Measurements from ENCODE around the gene TMEM150C.
A peak's percentile ranks its signal among the peaks of the same experiment; 100 is the strongest.

Gene TMEM150C

DNA sequence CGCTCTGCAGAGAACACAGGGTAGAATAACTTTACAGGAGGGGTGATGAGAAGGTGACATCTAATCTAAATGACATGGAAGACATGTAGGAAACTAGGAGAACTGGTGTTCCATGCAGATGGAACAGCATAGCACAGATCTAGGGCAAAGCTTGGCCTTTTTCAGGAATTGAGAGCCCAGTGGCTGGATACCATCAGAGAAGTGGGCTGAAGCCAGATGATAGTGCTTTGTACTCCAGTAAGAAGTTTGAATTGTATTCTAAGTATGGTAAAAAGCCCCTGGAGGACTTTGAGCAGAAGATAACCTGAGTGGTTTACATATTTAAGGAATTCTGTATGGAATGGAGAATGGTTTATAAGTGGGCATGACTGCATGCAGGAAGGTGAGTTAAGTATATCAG, 98.6 kb downstream of the TMEM150C start:
- CTCF ChIA-PET, result interaction anchor here (1.5 to 7.3 kb wide), 5 partner anchors 9 to 279 kb away, joined by 3 to 29 read pairs (median 7); no protein-coding TSS in a partner anchor
- POLR2A ChIA-PET, result no interaction called here
- TF ChIP-seq CTCF (IDR thresholded peaks at IDR 0.05; ENCODE audit: control extremely low read depth, extremely low read depth, low read depth, missing control alignments), result no peak

DNA sequence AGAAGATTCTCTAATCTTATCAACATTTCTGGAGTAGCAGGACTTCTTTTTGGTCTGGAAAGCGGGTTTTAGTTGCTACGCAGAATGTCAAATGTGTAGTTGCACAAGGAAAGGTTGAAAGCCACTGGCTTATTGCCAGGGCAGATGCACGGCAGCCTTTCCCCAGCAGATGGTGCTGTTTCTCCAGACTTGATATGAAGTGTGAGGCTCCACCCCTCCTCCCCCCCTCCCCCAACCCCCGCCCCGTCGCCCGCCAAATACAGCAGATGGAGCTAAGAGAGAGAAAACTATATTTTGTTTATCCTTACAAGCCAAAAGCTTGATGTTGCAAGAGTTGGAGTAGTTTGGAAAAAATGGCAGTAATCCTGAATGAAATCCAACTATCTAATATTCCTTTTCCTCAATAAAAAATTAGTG, 99.4 kb downstream of the TMEM150C start:
- POLR2A ChIA-PET, result no interaction called here
- DNase-seq (ENCODE audit: extremely low spot score), result peak; percentile 75
- peak; percentile 87 for TF ChIP-seq CTCF (IDR thresholded peaks at IDR 0.05; ENCODE audit: control extremely low read depth, extremely low read depth, low read depth, missing control alignments)
- CTCF ChIA-PET, result interaction anchor here (1.3 to 7.3 kb wide), 9 partner anchors 9 to 822 kb away, joined by 3 to 29 read pairs (median 7); partner anchors contain the start of genes COQ2 and SCD5

More for the DNA sequence above, 98.6 kb downstream of the TMEM150C start:
- no peak for DNase-seq (ENCODE audit: extremely low spot score)

DNA sequence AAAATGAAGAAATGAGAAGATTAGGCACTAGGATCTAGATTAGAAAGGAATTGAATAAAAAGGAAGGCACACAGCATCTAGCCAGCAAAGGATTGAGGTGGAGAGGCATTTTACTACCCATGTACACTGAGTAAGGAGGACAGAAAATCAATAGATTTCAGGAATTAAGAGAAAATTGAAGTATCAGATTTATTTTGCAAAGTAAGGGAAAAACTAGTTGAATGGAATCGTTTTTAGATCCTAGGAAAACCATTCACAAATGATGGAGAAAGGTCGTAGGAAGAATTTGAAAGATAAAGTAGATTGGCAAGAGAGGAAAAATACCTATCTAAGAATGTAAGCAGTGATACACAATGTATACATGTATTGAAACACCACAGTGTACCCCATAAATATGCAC, 100.1 kb downstream of the TMEM150C start:
- CTCF ChIA-PET, result interaction anchor here (0.6 to 7.3 kb wide), 12 partner anchors 9 to 822 kb away, joined by 3 to 29 read pairs (median 5); partner anchors contain the start of genes COQ2 and SCD5
- no peak for DNase-seq (ENCODE audit: extremely low spot score)
- no peak for TF ChIP-seq CTCF (IDR thresholded peaks at IDR 0.05; ENCODE audit: control extremely low read depth, extremely low read depth, low read depth, missing control alignments)
- POLR2A ChIA-PET, result no interaction called here

- peak; percentile 39 for DNase-seq (ENCODE audit: extremely low spot score)
- ChIA-PET POLR2A (no interaction called here), CTCF (interaction anchor here (0.8 to 7.3 kb wide), 4 partner anchors 17 to 824 kb away, joined by 3 to 29 read pairs (median 4); no protein-coding TSS in a partner anchor)
- TF ChIP-seq CTCF (IDR thresholded peaks at IDR 0.05; ENCODE audit: control extremely low read depth, extremely low read depth, low read depth, missing control alignments), result no peak
Observed at GRCh38 chr4:82458729-82459128, 103.1 kb downstream of the TMEM150C start.

GRCh38 chr4:82457266-82457665, 104.5 kb downstream of the TMEM150C start:
- ChIA-PET POLR2A (no interaction called here), CTCF (no interaction called here)
- no peak for DNase-seq (ENCODE audit: extremely low spot score)
- no peak for TF ChIP-seq CTCF (IDR thresholded peaks at IDR 0.05; ENCODE audit: control extremely low read depth, extremely low read depth, low read depth, missing control alignments)

GRCh38 chr4:82452026-82452425, 109.8 kb downstream of the TMEM150C start:
- POLR2A ChIA-PET, result interaction anchor here (0.6 to 1.1 kb wide), 2 partner anchors 21 to 375 kb away, joined by 3 to 6 read pairs; no protein-coding TSS in a partner anchor
- CTCF ChIA-PET, result interaction anchor here (1.5 to 1.8 kb wide), 5 partner anchors 9 to 22 kb away, joined by 4 to 7 read pairs (median 5); partner anchors contain the start of gene HNRNPDL
- no peak for TF ChIP-seq CTCF (IDR thresholded peaks at IDR 0.05; ENCODE audit: control extremely low read depth, extremely low read depth, low read depth, missing control alignments)
- DNase-seq (ENCODE audit: extremely low spot score), result no peak

All from GM10248 (cell line).